ENCODE measurements around the gene PSMB2. TPM values are rescaled to one million over a fixed set of nuclear protein-coding genes. Genes with fewer than 3 reads are reported as not detected.

The PSMB2 gene
- total and polyA plus RNA-seq, 10 of the 15 experiments (the other 5 are each of a cell fraction or from before 2014, with no cell fraction given): 71.7 to 299 (median 145) TPM

- TF ChIP-seq CUX1 (IDR thresholded peaks at IDR 0.05; ENCODE audit: insufficient replicate concordance, low read depth, low read length) (no peak), BCLAF1 (IDR thresholded peaks at IDR 0.05) (no peak), BCL3 (IDR thresholded peaks at IDR 0.05; ENCODE audit: borderline replicate concordance, insufficient read depth, low read depth, low read length, poor library complexity, severe bottlenecking) (no peak), POLR2AphosphoS5 (IDR thresholded peaks at IDR 0.05; ENCODE audit: low read length) (peak; percentile 88), SMAD1 (IDR thresholded peaks at IDR 0.05; ENCODE audit: low read depth, partially characterized antibody) (no peak), FOXM1 (IDR thresholded peaks at IDR 0.05; ENCODE audit: low read depth, low read length) (no peak), ATF3 (IDR thresholded peaks at IDR 0.05; ENCODE audit: borderline replicate concordance, extremely low read depth, low read depth, low read length) (no peak), E2F8 (IDR thresholded peaks at IDR 0.05; ENCODE audit: low read depth, partially characterized antibody) (no peak), STAT1 (conservative IDR thresholded peaks at IDR 0.05) (0 out of 2 replicates have a peak, but pooled peaks have one; percentile 50), POLR2AphosphoS2 (IDR thresholded peaks at IDR 0.05; ENCODE audit: low read depth, low read length) (peak; percentile 69; the same call in 1 of the 2 replicates), HDAC2 (IDR thresholded peaks at IDR 0.05) (no peak), ZNF207 (IDR thresholded peaks at IDR 0.05; ENCODE audit: borderline replicate concordance) (peak; percentile 80), KLF5 (IDR thresholded peaks at IDR 0.05; ENCODE audit: partially characterized antibody) (peak; percentile 84), WRNIP1 (IDR thresholded peaks at IDR 0.05; ENCODE audit: borderline replicate concordance, low read depth, low read length) (no peak), HCFC1 (IDR thresholded peaks at IDR 0.05; ENCODE audit: low read length) (peak; percentile 97), TCF7 (IDR thresholded peaks at IDR 0.05; ENCODE audit: borderline replicate concordance) (no peak)
Observed at GRCh38 chr1:35557611-35558373, 83.5 kb downstream of the PSMB2 start, which contains the start of gene NCDN (continued).
